Thymus (tissue), 11 donors: ENCODE results near the gene KLF13. TPM values are rescaled to one million over a fixed set of nuclear protein-coding genes. Genes with fewer than 3 reads are reported as not detected.

ENCODE experiments used
- DNase-seq, 9 donors: peaks; one replicate each; pipeline ENCODE4 v3.0.0-alpha.2; 2013; ENCODE audit warnings: low spot score in 9 of 9, low read depth in 6 of 9, missing footprints in 1 of 9
- H3K27ac ChIP-seq, 2 donors: one replicate each; pipeline ENCODE4 v1.5.1; 2013; ENCODE audit warnings: control low read depth in 1 of 2, low read depth in 1 of 2, low read length in 1 of 2, mild to moderate bottlenecking in 1 of 2, moderate library complexity in 1 of 2
- H3K27me3 ChIP-seq, 2 donors: one replicate each; pipeline ENCODE4 v1.5.1; 2013; ENCODE audit warnings: low read length in 1 of 2; ENCODE audit not compliant: control insufficient read depth in 2 of 2, insufficient read depth in 1 of 2
- H3K36me3 ChIP-seq, 2 donors: one replicate each; pipeline ENCODE4 v1.5.1; 2013; ENCODE audit warnings: low read length in 1 of 2, mild to moderate bottlenecking in 1 of 2, moderate library complexity in 1 of 2; ENCODE audit not compliant: control insufficient read depth in 2 of 2, insufficient read depth in 2 of 2
- H3K4me1 ChIP-seq, 2 donors: one replicate each; pipeline ENCODE4 v1.5.1; 2013; ENCODE audit warnings: low read length in 2 of 2; ENCODE audit not compliant: control insufficient read depth in 2 of 2, insufficient read depth in 2 of 2
- H3K4me3 ChIP-seq, 2 donors: one replicate each; pipeline ENCODE4 v1.5.1; 2013; ENCODE audit warnings: low read length in 2 of 2, control low read depth in 1 of 2, mild to moderate bottlenecking in 1 of 2
- H3K9me3 ChIP-seq, 2 donors: one replicate each; pipeline ENCODE4 v1.5.1; 2013; ENCODE audit warnings: low read length in 1 of 2, mild to moderate bottlenecking in 1 of 2; ENCODE audit not compliant: control insufficient read depth in 2 of 2, insufficient read depth in 1 of 2
- WGBS: extraction: QIAGEN DNeasy Blood & Tissue Kit; methylation state at CpG from one replicate; pipeline ENCODE4 v1.1.7; 2013; 5-methylcytosine and 5-hydroxymethylcytosine counted together
- polyA plus RNA-seq: library from polyadenylated mRNA; stranded (reverse); fragments of 200-250 nt; gene quantifications from one replicate; pipeline ENCODE4 v1.2.3, GENCODE V29; 2013
- total RNA-seq: library from RNA; stranded (reverse); fragments of 120-200 nt; gene quantifications from one replicate; pipeline ENCODE4 v1.2.4, GENCODE V29; 2013
- donor health status: healthy.

KLF13 gene
- total and polyA plus RNA-seq, 2 donors = 107 to 158 TPM

- H3K4me1 ChIP-seq = peaks cover 53 to 63% of the 10 kb centered on the region in 2 donors
These were observed 437 bp downstream of the KLF13 start for GRCh38 chr15:31326875-31327668.

GRCh38 chr15:31327669-31328427 is 1.2 kb downstream of the KLF13 start:
- DNase-seq = peak in 3 of 9 donors; percentile 65 to 84 (median 75)
- Histone ChIP-seq H3K36me3 (peaks cover 35 to 36% of the 10 kb centered on the region in 2 donors), H3K27me3 (no peaks in the 10 kb centered on the region), H3K4me3 (peak overlapping the region; percentile 90 to 98), H3K27ac (peak overlapping the region; percentile 88 to 100), H3K4me1 (peaks cover 53 to 63% of the 10 kb centered on the region in 2 donors), H3K9me3 (no peaks in the 10 kb centered on the region)
- under 1% methylated on average over 108 of the region's 108 CpGs for WGBS

More at GRCh38 chr15:31326875-31327668, 437 bp downstream of the KLF13 start:
- peak overlapping the region; percentile 88 to 100 for H3K27ac ChIP-seq
- no peaks in the 10 kb centered on the region for H3K9me3 ChIP-seq
- no peaks in the 10 kb centered on the region for H3K27me3 ChIP-seq
- H3K4me3 ChIP-seq = peak overlapping the region; percentile 59 to 98
- WGBS = under 1% methylated on average over 130 of the region's 130 CpGs
- DNase-seq = peak in 2 of 9 donors; percentile 62 to 68
- H3K36me3 ChIP-seq = peaks cover 30 to 35% of the 10 kb centered on the region in 2 donors

- WGBS = under 1% methylated on average over 35 of the region's 35 CpGs
These were observed 1.9 kb downstream of the KLF13 start for GRCh38 chr15:31328428-31328968.

GRCh38 chr15:31328969-31329639 is 2.5 kb downstream of the KLF13 start:
- Histone ChIP-seq H3K36me3 (peaks cover 35 to 46% of the 10 kb centered on the region in 2 donors), H3K27me3 (no peaks in the 10 kb centered on the region), H3K9me3 (no peaks in the 10 kb centered on the region), H3K27ac (peak overlapping the region; percentile 84 to 100), H3K4me1 (peaks cover 54 to 63% of the 10 kb centered on the region in 2 donors), H3K4me3 (peak overlapping the region; percentile 90 to 98)
- DNase-seq = peak in 3 of 9 donors; percentile 42 to 71 (median 66)
- WGBS = 17% methylated on average over 29 of the region's 29 CpGs

More at GRCh38 chr15:31328428-31328968, 1.9 kb downstream of the KLF13 start:
- DNase-seq = peak in 1 of 9 donors; percentile 67
- H3K36me3 ChIP-seq = peaks cover 35 to 41% of the 10 kb centered on the region in 2 donors
- peak overlapping the region; percentile 84 to 100 for H3K27ac ChIP-seq
- peak overlapping the region; percentile 90 to 98 for H3K4me3 ChIP-seq
- H3K4me1 ChIP-seq = peaks cover 54 to 63% of the 10 kb centered on the region in 2 donors
- H3K9me3 ChIP-seq = no peaks in the 10 kb centered on the region
- H3K27me3 ChIP-seq = no peaks in the 10 kb centered on the region

GRCh38 chr15:31329640-31330010 is 3.0 kb downstream of the KLF13 start:
- WGBS = 78% methylated on average over 15 of the region's 15 CpGs
- no peaks in the 10 kb centered on the region for H3K9me3 ChIP-seq
- no peaks in the 10 kb centered on the region for H3K27me3 ChIP-seq
- H3K36me3 ChIP-seq = peaks cover 35 to 47% of the 10 kb centered on the region in 2 donors
- peak overlapping the region; percentile 90 to 98 for H3K4me3 ChIP-seq
- H3K4me1 ChIP-seq = peaks cover 52 to 63% of the 10 kb centered on the region in 2 donors
- peak overlapping the region; percentile 84 to 100 for H3K27ac ChIP-seq
- DNase-seq = no peak

- WGBS = 74% methylated on average over 10 of the region's 10 CpGs
- Histone ChIP-seq H3K27me3 (no peaks in the 10 kb centered on the region), H3K9me3 (no peaks in the 10 kb centered on the region), H3K4me3 (peak overlapping the region; percentile 90 to 98), H3K4me1 (peaks cover 51 to 63% of the 10 kb centered on the region in 2 donors), H3K27ac (peak overlapping the region; percentile 84), H3K36me3 (peaks cover 39 to 53% of the 10 kb centered on the region in 2 donors)
- no peak for DNase-seq
These were observed 3.6 kb downstream of the KLF13 start for GRCh38 chr15:31330111-31330785.

- Histone ChIP-seq H3K4me3 (peak overlapping the region; percentile 90 to 98), H3K36me3 (peaks cover 42 to 58% of the 10 kb centered on the region in 2 donors), H3K27me3 (no peaks in the 10 kb centered on the region), H3K9me3 (no peaks in the 10 kb centered on the region), H3K4me1 (peaks cover 56 to 65% of the 10 kb centered on the region in 2 donors), H3K27ac (peak overlapping the region; percentile 40 to 84)
- WGBS = 89% methylated on average over 4 of the region's 4 CpGs
- DNase-seq = no peak
These were observed 4.2 kb downstream of the KLF13 start for GRCh38 chr15:31330836-31331235.

GRCh38 chr15:31331389-31331788 is 4.8 kb downstream of the KLF13 start:
- Histone ChIP-seq H3K9me3 (no peaks in the 10 kb centered on the region), H3K27me3 (no peaks in the 10 kb centered on the region), H3K4me1 (peaks cover 62 to 71% of the 10 kb centered on the region in 2 donors), H3K36me3 (peaks cover 47 to 63% of the 10 kb centered on the region in 2 donors), H3K4me3 (peak overlapping the region; percentile 90 to 98), H3K27ac (peak overlapping the region; percentile 57 to 84)
- WGBS = 88% methylated on average over 5 of the region's 5 CpGs
- no peak for DNase-seq
